GM19463 (cell line): ENCODE data around the gene DGKQ.
A peak's percentile ranks its signal among the peaks of the same experiment; 100 is the strongest.

ENCODE experiments used
- ATAC-seq: cut with Tn5 transposase; IDR thresholded peaks from one replicate; pipeline ENCODE4 v1.9.1; 2021; ENCODE audit warnings: mild to moderate bottlenecking, moderate library complexity; ENCODE audit not compliant: unreplicated experiment

DGKQ gene, protein sequence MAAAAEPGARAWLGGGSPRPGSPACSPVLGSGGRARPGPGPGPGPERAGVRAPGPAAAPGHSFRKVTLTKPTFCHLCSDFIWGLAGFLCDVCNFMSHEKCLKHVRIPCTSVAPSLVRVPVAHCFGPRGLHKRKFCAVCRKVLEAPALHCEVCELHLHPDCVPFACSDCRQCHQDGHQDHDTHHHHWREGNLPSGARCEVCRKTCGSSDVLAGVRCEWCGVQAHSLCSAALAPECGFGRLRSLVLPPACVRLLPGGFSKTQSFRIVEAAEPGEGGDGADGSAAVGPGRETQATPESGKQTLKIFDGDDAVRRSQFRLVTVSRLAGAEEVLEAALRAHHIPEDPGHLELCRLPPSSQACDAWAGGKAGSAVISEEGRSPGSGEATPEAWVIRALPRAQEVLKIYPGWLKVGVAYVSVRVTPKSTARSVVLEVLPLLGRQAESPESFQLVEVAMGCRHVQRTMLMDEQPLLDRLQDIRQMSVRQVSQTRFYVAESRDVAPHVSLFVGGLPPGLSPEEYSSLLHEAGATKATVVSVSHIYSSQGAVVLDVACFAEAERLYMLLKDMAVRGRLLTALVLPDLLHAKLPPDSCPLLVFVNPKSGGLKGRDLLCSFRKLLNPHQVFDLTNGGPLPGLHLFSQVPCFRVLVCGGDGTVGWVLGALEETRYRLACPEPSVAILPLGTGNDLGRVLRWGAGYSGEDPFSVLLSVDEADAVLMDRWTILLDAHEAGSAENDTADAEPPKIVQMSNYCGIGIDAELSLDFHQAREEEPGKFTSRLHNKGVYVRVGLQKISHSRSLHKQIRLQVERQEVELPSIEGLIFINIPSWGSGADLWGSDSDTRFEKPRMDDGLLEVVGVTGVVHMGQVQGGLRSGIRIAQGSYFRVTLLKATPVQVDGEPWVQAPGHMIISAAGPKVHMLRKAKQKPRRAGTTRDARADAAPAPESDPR

DNA sequence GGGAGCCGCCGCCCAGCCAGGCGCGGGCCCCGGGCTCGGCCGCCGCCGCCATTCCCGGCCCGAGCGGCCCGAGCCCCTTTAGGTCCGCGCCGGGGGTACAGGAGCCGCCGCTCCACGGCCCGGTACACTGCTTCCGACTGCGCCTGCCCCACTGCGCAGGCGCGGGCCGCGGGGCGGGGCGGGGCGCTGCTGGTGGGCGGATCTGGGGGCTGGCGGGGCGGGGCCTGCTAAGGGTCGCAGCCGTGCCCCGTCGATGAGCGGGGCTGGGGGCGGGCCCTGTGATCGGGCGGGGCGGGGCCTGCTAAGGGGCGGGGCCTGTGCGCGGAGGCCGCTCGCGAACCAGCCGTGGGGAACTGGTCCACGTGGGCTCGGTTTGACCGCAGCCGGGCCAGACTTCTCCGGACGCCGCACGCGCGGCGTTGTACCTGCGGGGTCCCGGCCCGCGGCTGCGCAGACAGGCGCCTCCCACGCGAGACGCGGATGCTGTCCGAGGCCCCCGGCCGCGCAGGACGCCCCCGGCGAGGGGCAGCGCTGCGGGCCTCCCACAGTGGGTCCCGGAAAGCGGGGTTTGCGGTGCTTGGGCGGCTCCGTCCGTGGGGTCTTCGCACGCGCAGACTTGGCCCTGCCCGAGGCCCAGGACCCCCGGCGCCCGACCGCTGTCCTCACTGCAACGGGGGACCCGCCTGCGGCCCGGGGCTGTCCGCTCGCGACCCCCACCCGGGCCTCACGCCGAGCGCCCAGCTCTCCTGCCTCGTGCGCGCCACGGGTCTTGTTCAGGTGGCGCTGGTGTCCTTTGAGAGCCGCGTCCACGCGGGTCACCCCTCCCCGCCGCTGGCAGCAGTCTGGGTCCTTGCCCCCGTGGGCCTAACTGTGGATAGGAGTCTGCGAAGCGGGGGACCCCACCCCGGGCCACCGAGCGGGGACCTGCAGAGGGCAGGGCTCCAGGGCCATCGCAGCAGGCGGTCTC, at the start of gene DGKQ:
DGKQ (minus strand) TSS at position 139 of the 967 bp plus-strand sequence; CDS start at position 52, 87 bp downstream.
- ATAC-seq = peak; percentile 88

- ATAC-seq = no peak
Observed at GRCh38 chr4:1022739-1023066, 49.3 kb upstream of the DGKQ start.

GRCh38 chr4:1022051-1022738, 48.8 kb upstream of the DGKQ start:
- ATAC-seq = no peak

DNA sequence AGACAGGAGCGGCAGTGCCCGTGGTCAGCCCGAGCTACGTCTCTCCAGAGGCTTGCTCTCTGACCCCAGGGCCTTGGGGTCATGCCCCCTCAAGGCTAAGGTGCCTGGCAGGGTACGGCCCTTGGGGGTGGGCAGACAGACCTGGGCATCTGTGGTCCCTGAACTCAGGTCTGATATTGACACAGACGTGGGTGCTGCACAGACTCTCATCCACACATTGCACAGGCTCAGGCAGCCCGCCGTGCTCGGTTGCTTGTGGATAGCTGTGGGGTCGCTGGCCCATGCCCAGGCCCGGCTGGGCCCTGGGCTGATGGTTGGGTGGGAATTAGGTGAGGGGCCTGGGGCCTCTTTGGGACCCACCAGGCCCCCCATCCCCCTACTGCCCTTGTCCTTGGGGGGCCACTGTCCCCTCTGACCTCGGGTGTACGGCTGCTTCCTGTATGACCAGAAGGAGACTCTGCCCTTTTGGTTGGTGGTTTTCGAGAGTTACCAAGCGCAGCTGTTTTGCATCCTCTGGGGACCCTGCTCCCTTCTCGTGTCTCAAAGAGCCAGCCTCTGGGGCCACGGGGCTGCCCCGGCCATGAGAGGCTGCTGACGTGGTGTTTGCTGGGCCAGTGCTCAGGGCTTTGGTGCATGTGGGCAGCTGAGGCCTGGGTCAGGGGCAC, 48.1 kb upstream of the DGKQ start:
- ATAC-seq = peak; percentile 87

- ATAC-seq = no peak
Observed at GRCh38 chr4:1019729-1020470, 46.5 kb upstream of the DGKQ start.

DNA sequence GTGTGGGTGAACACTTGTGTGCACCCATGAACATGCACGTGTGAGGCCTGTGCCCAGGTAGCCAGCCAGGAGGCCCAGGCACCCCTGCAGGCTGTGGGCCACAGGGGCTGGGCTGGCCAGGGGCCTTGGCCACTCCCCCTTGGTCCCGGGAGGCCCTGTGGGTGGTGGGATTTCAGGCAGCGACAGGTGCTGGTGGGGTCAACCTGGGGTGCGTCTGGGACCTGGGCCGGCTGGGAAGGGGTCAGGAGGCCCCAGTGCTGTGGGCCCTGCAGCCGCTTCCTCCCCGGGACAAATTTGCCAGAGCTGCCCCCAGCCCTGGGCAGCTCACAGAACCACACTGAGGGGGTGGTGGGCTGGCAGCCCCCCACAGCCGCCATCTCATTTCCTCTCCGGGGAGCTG, 46.0 kb upstream of the DGKQ start:
- ATAC-seq = no peak

GRCh38 chr4:1018147-1019020, 45.0 kb upstream of the DGKQ start:
- ATAC-seq = no peak

- ATAC-seq = no peak
Observed at GRCh38 chr4:1017706-1018105, 44.3 kb upstream of the DGKQ start.

DNA sequence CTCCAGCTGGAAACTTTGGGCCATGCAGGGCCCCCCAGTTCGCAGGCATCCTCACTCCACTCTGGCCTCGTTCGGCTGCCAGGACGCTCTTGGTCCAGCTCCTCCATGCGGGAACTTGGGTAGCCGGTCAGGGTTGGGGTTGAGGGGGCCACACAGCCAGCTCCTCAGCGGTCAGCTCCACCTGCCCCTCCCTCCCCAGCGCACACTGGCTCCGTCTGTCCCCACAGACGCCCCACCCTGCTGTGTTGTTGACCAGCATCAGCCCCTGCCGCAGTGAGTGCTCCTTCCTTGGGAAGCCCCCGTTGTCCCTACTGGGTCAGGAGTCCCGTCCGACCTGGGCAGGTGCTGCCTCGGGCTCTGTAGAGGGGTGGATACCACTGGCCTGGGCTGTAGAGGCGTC, 43.8 kb upstream of the DGKQ start:
- no peak for ATAC-seq

DNA sequence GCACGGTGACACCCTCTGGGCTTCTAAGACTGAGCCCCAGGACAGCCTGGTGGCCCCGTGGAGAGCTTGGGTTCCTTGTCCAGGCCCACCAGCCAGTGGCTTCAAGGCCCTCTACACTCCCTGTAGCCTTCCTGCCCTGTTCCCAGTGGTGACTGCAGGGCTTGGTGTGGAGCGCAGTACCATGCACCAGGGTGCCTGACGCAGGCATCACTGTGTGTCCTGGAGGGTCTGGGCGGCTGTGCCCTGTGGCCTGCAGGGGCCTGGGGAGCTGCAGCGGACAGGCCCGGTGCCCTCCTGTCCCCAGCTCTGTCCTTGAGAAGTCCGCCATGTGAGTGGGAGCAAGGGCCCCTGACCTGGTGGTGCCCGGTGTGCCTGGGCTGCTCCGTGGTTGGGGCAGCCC, 42.4 kb upstream of the DGKQ start:
- no peak for ATAC-seq

GRCh38 chr4:1015179-1015578, 41.8 kb upstream of the DGKQ start:
- no peak for ATAC-seq

DNA sequence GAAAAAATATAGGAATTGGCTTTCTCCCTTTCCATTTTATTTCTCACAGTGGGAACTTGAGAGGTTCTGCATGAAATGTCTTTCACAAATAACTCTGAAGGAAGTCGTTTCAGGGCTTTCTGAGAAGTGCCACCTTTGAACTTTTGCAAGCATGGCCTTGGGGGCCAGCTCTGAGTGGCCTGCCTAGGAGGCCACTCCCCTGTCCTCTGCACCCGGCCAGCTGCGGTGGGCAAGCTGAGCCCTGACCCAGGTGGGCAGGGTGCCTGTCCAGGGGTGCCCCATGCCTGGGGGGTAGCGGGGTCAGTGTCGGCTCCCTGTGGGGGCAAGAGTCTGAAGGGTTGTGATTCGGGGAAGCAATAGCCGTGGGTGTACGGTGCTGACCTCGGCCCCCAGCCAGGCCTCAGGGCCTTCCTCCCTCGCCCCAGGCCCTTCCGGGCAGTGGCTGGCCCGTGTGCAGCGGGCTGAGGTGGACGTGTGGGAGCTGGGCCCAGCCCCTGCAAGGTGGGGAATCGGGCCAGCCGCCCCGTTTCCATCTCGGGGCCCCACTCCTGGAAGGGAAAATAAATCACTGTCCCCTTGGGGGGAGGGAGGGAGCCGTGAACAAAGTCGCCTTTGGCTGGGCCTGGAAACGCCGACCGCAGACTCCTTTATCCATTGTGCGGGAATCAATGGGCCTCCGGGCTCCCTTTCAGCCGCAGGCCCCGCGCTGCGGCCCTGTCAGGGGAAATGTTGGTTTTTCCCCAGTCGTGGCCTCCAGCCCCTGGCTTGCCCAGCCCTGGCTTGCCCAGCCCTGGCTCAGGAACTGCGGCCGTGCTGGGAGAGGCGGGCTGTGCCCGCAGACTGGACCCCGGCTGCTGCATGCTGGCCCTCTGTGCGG, 41.2 kb upstream of the DGKQ start:
- no peak for ATAC-seq

GRCh38 chr4:1013225-1014073, 40.1 kb upstream of the DGKQ start:
- ATAC-seq = no peak

DNA sequence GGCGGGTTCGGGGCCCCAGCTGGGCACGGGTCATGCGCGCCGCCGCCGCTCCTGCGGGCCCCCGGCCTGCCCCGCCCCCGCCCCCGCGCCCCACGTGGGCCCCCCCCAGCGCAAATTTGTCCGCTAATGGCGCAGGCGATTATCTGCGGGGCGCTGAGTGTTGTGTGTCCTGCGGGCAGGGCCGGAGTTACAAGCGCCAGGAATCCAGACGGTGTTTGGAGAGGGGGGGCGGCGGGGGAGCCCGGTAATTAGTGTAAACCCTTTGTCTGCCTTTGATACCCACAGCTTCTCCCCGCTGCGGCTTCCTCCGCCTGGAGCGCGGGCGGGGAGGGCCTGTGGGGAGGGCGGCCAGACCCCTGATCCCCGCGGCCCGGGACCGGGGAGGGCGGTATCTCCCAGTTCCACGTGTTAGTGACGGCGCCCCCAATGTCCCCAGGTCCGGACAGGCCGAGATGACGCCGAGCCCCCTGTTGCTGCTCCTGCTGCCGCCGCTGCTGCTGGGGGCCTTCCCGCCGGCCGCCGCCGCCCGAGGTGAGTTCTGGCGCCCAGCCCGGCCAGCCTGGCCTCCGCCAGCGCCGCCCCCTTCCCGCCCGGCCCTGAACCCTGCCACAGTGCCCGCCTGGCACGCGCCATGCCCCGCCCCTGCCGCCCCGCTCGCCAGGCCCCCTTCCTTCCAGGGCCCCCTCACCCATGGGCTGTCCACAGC, 38.8 kb upstream of the DGKQ start:
- no peak for ATAC-seq

DNA sequence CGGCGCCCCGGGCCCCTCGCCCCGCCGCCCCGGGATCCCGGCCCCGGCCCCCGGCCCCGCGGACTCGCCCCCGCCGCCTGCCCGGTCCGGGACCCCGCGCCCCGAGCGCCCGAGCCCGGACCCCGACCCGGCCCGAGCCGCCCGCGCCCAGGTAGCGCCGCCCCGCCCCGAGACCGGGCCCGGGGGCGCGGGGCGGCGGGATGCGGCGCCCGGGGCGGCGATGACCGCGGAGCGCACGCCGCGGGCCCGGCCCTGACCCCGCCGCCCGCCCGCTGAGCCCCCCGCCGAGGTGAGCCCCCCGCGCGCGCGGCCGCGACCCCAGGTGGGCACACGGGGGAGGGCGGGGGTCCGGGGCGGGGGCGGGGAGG, 38.3 kb upstream of the DGKQ start:
- ATAC-seq = peak; percentile 7
